Posterior vena cava (tissue), 2 donors: ENCODE data around the gene CUL7. TPM values are rescaled to one million over a fixed set of nuclear protein-coding genes. Genes with fewer than 3 reads are reported as not detected.

Experiments used
- DNase-seq: peaks from one replicate; pipeline ENCODE4 v3.0.0-alpha.2; 2020; ENCODE audit warnings: low spot score
- intact Hi-C, 2 donors: fragments of 100-400 bp; cut with DNase I; formaldehyde crosslinking; loops; one replicate each; pipeline versions ENCODE4 v1.14.1 to v1.14.2; 2022 to 2023
- total RNA-seq, 2 donors: library from RNA; stranded (reverse); fragmentation: NEBNext Ultra II Directional; extraction: Animal tissue kit (Norgen Biotek cat#: 25700); gene quantifications; one replicate each; pipeline ENCODE4 v1.2.1, GENCODE V29; 2021
- donor health status: DM: yes; HTN: yes; CAD: no.
- donor health status: DM: yes; HTN: yes; CAD: no.

CUL7 gene
- total RNA-seq, 2 donors from 2014 or later = 9.3 to 9.9 TPM

GRCh38 chr6:42993445-42993844 lies 60.2 kb downstream of the CUL7 start:
- intact Hi-C loops = no loop called here
- DNase-seq = no peak

DNA sequence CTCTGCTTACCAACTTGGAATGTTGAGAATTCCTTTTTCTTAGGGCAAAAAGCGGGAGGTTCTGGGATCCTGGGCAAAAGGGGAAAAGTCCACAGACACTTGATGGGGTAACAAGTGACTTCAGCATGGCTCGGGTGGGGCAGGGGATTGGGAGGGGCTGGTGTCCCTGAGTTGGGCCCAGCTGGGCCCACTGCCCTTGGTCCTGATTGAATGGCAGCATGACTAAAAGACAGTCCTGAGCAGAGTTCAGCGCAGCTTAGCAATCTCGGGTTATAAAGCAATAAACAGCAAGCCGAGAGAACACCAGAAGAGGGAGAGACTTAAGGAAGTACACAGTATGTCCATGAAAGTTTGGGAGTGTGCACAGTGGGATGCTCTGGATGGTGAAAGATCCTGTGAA lies 63.7 kb downstream of the CUL7 start:
- no peak for DNase-seq
- intact Hi-C loops = no loop called here

DNA sequence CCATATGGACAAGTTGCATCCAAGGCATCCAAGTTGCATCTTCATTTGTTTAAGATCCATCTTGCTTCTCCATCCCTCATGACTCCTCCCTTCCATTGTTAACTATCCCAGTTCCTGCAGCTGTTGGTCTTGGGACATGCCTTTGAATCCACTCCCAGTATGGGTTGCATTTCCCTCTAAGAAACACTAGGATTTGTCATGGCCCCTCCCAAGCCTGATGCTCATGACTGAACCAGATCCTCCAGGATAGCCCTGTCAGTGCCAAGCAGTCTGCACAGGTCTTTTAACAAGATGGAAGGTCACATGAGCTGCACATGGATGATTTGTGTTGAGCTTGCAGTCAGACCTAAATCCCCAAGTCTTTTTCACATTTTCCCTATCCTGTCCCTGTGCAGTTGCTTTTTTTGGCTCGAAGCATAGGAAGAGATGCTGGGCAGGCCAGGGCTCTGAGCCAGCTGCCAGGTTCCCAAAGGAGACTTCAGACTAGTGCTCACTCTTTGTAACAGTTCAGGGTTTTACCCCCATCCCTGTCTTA lies 65.1 kb downstream of the CUL7 start:
- DNase-seq = no peak
- intact Hi-C loops = no loop called here

Other genes starting within 250 kb of the CUL7 start
- gene RPL7L1, start 174.2 kb downstream of the CUL7 start, total RNA-seq = 10 to 100 TPM; 52.9 to 63.0 TPM
- gene PTCRA, start 137.8 kb downstream of the CUL7 start, total RNA-seq = not detected
- 10 to 100 TPM; 20.8 to 33.7 TPM for gene CNPY3, start 124.4 kb downstream of the CUL7 start, total RNA-seq
- gene GNMT, start 93.1 kb downstream of the CUL7 start, total RNA-seq = not detected
- 10 to 100 TPM in 1 of 2 donors, 1 to 10 TPM in 1; 8.8 to 12.8 TPM for gene PEX6, start 74.7 kb downstream of the CUL7 start, total RNA-seq
- gene PPP2R5D, start 69.3 kb downstream of the CUL7 start, total RNA-seq = 10 to 100 TPM; 26.0 to 33.5 TPM
- gene MEA1, start 39.9 kb downstream of the CUL7 start, total RNA-seq = 10 to 100 TPM; 41.8 to 45.9 TPM
- gene KLHDC3, start 39.6 kb downstream of the CUL7 start, total RNA-seq = 10 to 100 TPM; 43.7 to 44.1 TPM
- gene RRP36, start 32.2 kb downstream of the CUL7 start, total RNA-seq = 10 to 100 TPM; 40.0 to 40.1 TPM
- 10 to 100 TPM; 30.7 to 34.4 TPM for gene MRPL2, start 5.6 kb upstream of the CUL7 start, total RNA-seq
- 10 to 100 TPM; 15.1 TPM for gene KLC4, start 5.8 kb upstream of the CUL7 start, total RNA-seq
- 10 to 100 TPM in 1 of 2 donors, 1 to 10 TPM in 1; 3.0 to 10.3 TPM for gene PTK7, start 22.5 kb upstream of the CUL7 start, total RNA-seq
- gene SRF, start 117.4 kb upstream of the CUL7 start, total RNA-seq = 10 to 100 TPM; 92.6 to 95.6 TPM
- gene CUL9, start 128.3 kb upstream of the CUL7 start, total RNA-seq = 10 to 100 TPM; 24.5 to 25.5 TPM
- gene DNPH1, start 175.6 kb upstream of the CUL7 start, total RNA-seq = 10 to 100 TPM; 24.5 to 42.5 TPM
- under 1 TPM; 0.09 to 0.14 TPM for gene TTBK1, start 189.6 kb upstream of the CUL7 start, total RNA-seq
- not detected for gene SLC22A7, start 244.4 kb upstream of the CUL7 start, total RNA-seq